T-cell (primary cell): Measurements from ENCODE around the gene CTCFL. TPM values are rescaled to one million over a fixed set of nuclear protein-coding genes. Genes with fewer than 3 reads are reported as not detected.

Experiments
- ATAC-seq, 4 experiments: fragments of 200-7000 bp in 3 of 4; fragments of 150-1000 bp in 1 of 4; cut with Tn5 transposase; replicated peaks in 1 of 4; 1 replicate in 3 of 4; 2 replicates in 1 of 4; pipeline ENCODE4 v1.10.0; 2021; ENCODE audit warnings: moderate library complexity in 3 of 4, mild to moderate bottlenecking in 2 of 4, moderate number of reproducible peaks in 1 of 4
- CTCF ChIA-PET, 2 donors: fragments of 300-600 bp; sonication (Branson Sonifier 250); formaldehyde crosslinking; loops; one replicate each; lab custom pipeline; 2022; ENCODE audit warnings: antibody characterized with exemption in 2 of 2; lab: Charles Lee
- POLR2A ChIA-PET, 2 donors: fragments of 300-600 bp; sonication (Branson Sonifier 250); formaldehyde crosslinking; loops; one replicate each; lab custom pipeline; 2022; ENCODE audit warnings: antibody characterized with exemption in 2 of 2; lab: Charles Lee
- DNase-seq, 35 experiments: peaks; one replicate each; pipeline versions ENCODE4 v3.0.0 to v3.0.0-alpha.2; 2013 to 2023
- H3K27ac ChIP-seq: one replicate; pipeline ENCODE4 v1.5.1; 2013; ENCODE audit warnings: low read length
- H3K27me3 ChIP-seq, 2 experiments: replicated peaks in 1 of 2; 1 replicate in 1 of 2; 2 replicates in 1 of 2; pipeline versions ENCODE4 v1.6.1 to v1.7.0; 2013; ENCODE audit warnings: low read length in 1 of 2, mixed read lengths in 1 of 2; ENCODE audit not compliant: control insufficient read depth in 2 of 2, insufficient read depth in 2 of 2; ENCODE audit errors: extremely low read depth in 1 of 2
- H3K36me3 ChIP-seq, 2 donors: 1 replicate in 1 of 2; 2 replicates in 1 of 2; pipeline versions ENCODE4 v1.6.1 to v1.7.0; 2013; ENCODE audit warnings: low read length in 1 of 2; ENCODE audit not compliant: control insufficient read depth in 2 of 2, insufficient read depth in 1 of 2; ENCODE audit errors: extremely low read depth in 1 of 2
- H3K4me1 ChIP-seq, 2 experiments: 1 replicate in 1 of 2; 2 replicates in 1 of 2; pipeline versions ENCODE4 v1.6.1 to v1.7.0; 2013; ENCODE audit warnings: low read length in 2 of 2, mixed read lengths in 1 of 2; ENCODE audit not compliant: insufficient read depth in 2 of 2, control insufficient read depth in 1 of 2; ENCODE audit errors: extremely low read depth in 1 of 2
- H3K4me3 ChIP-seq, 2 donors: 1 replicate in 1 of 2; 2 replicates in 1 of 2; pipeline versions ENCODE4 v1.5.1 to v1.7.0; 2013; ENCODE audit warnings: mild to moderate bottlenecking in 2 of 2, low read length in 1 of 2, moderate library complexity in 1 of 2; ENCODE audit not compliant: control insufficient read depth in 1 of 2; ENCODE audit errors: extremely low read depth in 1 of 2
- H3K9me3 ChIP-seq: 2 replicates; pipeline ENCODE4 v1.7.0; 2013
- H3K27ac Mint-ChIP-seq, 2 donors: one replicate each; pipeline ENCODE4 v1.8.0; 2020 to 2021; ENCODE audit warnings: mild to moderate bottlenecking in 2 of 2, mixed read lengths in 2 of 2
- H3K27me3 Mint-ChIP-seq, 2 donors: one replicate each; pipeline ENCODE4 v1.8.0; 2021 to 2022; ENCODE audit warnings: mixed read lengths in 2 of 2
- H3K36me3 Mint-ChIP-seq: one replicate; pipeline ENCODE4 v1.8.0; 2021; ENCODE audit warnings: mixed read lengths
- H3K4me1 Mint-ChIP-seq, 3 donors: one replicate each; pipeline ENCODE4 v1.8.0; 2020 to 2022; ENCODE audit warnings: mixed read lengths in 3 of 3, mild to moderate bottlenecking in 1 of 3
- H3K4me3 Mint-ChIP-seq, 3 donors: one replicate each; pipeline ENCODE4 v1.8.0; 2020 to 2022; ENCODE audit warnings: mild to moderate bottlenecking in 3 of 3, mixed read lengths in 3 of 3, moderate library complexity in 3 of 3
- H3K9me3 Mint-ChIP-seq, 3 donors: one replicate each; pipeline ENCODE4 v1.8.0; 2020 to 2022; ENCODE audit warnings: mixed read lengths in 3 of 3
- WGBS: methylation state at CpG from one replicate; pipeline ENCODE4 v1.1.5; 2013; ENCODE audit warnings: missing lambda C conversion rate; ENCODE audit not compliant: insufficient coverage; 5-methylcytosine and 5-hydroxymethylcytosine counted together
- total RNA-seq, 35 experiments: library from RNA in 6 of 35; stranded (reverse) in 6 of 35; fragments of 120-200 nt in 1 of 35; gene quantifications; one replicate each; pipeline versions ENCODE4 v1.2.1 to v1.2.4 and lab custom pipeline; 2013 to 2026

Gene CTCFL
- total RNA-seq, 5 donors from 2014 or later (not counting 1 experiment from before 2014, with no cell fraction given), result 0.15 to 0.25 TPM; not detected in 3

DNA sequence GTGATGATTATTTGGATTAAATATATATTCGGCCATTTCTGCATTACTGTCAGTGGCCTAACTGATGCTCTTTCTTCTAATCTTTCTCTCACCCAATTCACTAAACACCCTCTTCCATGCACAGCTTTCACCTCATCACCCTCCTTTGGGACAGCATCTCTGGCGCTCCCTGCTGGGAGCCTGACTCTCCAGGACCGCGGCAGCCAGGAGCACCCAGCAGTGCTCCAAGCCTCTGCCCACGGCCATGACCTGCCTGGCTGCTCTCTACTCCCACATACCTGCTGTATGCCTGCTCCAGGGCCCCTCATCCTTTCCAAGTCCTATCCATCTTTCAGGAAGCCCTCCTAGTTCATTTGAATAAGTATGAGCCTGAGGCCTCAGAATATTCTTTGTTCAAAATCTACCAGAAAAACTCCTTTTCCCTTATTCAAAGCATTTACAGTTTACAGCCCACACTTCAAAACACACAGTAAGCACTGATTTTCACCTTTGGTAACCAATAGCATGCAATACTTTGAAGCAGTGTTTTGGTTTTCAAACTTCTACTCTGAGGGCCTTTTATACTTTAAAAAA, 15.2 kb downstream of the CTCFL start:
- Histone ChIP-seq H3K36me3 (no peaks in the 10 kb centered on the region), H3K27me3 (peaks cover 4 to 9% of the 10 kb centered on the region in 2 experiments), H3K27ac (no peak overlapping the region), H3K4me1 (no peaks in the 10 kb centered on the region), H3K9me3 (no peaks in the 10 kb centered on the region), H3K4me3 (no peak overlapping the region)
- ATAC-seq (no peak), DNase-seq (no peak)
- ChIA-PET POLR2A (interaction anchor here in 1 of 2 donors (0.6 kb wide), 1 partner anchor 1429 kb away, joined by 5 read pairs; no protein-coding TSS in a partner anchor), CTCF (interaction anchor here in 1 of 2 donors (0.7 kb wide), 1 partner anchor 14 kb away, joined by 3 read pairs; no protein-coding TSS in a partner anchor)
- Mint-ChIP-seq H3K9me3 (no peaks in the 10 kb centered on the region), H3K27me3 (peaks cover 29 to 31% of the 10 kb centered on the region in 2 donors), H3K4me3 (no peak overlapping the region), H3K36me3 (no peaks in the 10 kb centered on the region), H3K4me1 (no peaks in the 10 kb centered on the region), H3K27ac (no peak overlapping the region)
- WGBS, result 58% methylated on average over 4 of the region's 5 CpGs

- peaks cover 4 to 7% of the 10 kb centered on the region in 2 experiments for H3K27me3 ChIP-seq
- peaks cover 24 to 30% of the 10 kb centered on the region in 2 donors for H3K27me3 Mint-ChIP-seq
- H3K4me1 Mint-ChIP-seq, result no peaks in the 10 kb centered on the region
- H3K36me3 Mint-ChIP-seq, result no peaks in the 10 kb centered on the region
- no peaks in the 10 kb centered on the region for H3K9me3 ChIP-seq
- no peak overlapping the region for H3K4me3 Mint-ChIP-seq
- DNase-seq, result no peak
- no peaks in the 10 kb centered on the region for H3K36me3 ChIP-seq
- 40% methylated on average over 1 of the region's 5 CpGs for WGBS
- no peak overlapping the region for H3K4me3 ChIP-seq
- POLR2A ChIA-PET, result no interaction called here
- H3K27ac Mint-ChIP-seq, result no peak overlapping the region
- H3K27ac ChIP-seq, result no peak overlapping the region
- no peak for ATAC-seq
- CTCF ChIA-PET, result no interaction called here
- H3K9me3 Mint-ChIP-seq, result no peaks in the 10 kb centered on the region
- no peaks in the 10 kb centered on the region for H3K4me1 ChIP-seq
Observed at GRCh38 chr20:57508831-57509230, 16.1 kb downstream of the CTCFL start.

GRCh38 chr20:57508381-57508780, 16.6 kb downstream of the CTCFL start:
- DNase-seq (no peak), ATAC-seq (no peak)
- ChIA-PET CTCF (no interaction called here), POLR2A (interaction anchor here in 1 of 2 donors (0.6 kb wide), 1 partner anchor 913 kb away, joined by 3 read pairs; no protein-coding TSS in a partner anchor)
- H3K4me1 Mint-ChIP-seq, result no peaks in the 10 kb centered on the region
- H3K27me3 Mint-ChIP-seq, result peaks cover 28 to 32% of the 10 kb centered on the region in 2 donors
- 100% methylated on average over 1 of the region's 8 CpGs for WGBS
- no peaks in the 10 kb centered on the region for H3K36me3 ChIP-seq
- no peak overlapping the region for H3K27ac ChIP-seq
- no peaks in the 10 kb centered on the region for H3K36me3 Mint-ChIP-seq
- H3K4me3 Mint-ChIP-seq, result no peak overlapping the region
- H3K9me3 Mint-ChIP-seq, result no peaks in the 10 kb centered on the region
- H3K27ac Mint-ChIP-seq, result no peak overlapping the region
- peaks cover 4 to 12% of the 10 kb centered on the region in 2 experiments for H3K27me3 ChIP-seq
- no peak overlapping the region for H3K4me3 ChIP-seq
- no peaks in the 10 kb centered on the region for H3K4me1 ChIP-seq
- no peaks in the 10 kb centered on the region for H3K9me3 ChIP-seq

- Histone ChIP-seq H3K4me3 (no peak overlapping the region), H3K27me3 (peaks cover 4 to 21% of the 10 kb centered on the region in 2 experiments), H3K4me1 (no peaks in the 10 kb centered on the region), H3K27ac (no peak overlapping the region), H3K9me3 (no peaks in the 10 kb centered on the region), H3K36me3 (no peaks in the 10 kb centered on the region)
- ATAC-seq (no peak), DNase-seq (no peak)
- Mint-ChIP-seq H3K27ac (no peak overlapping the region), H3K4me1 (no peaks in the 10 kb centered on the region), H3K9me3 (no peaks in the 10 kb centered on the region), H3K27me3 (peaks cover 34 to 38% of the 10 kb centered on the region in 2 donors), H3K36me3 (no peaks in the 10 kb centered on the region), H3K4me3 (no peak overlapping the region)
- ChIA-PET POLR2A (no interaction called here), CTCF (interaction anchor here in 1 of 2 donors (0.7 kb wide), 1 partner anchor 73 kb away, joined by 3 read pairs; no protein-coding TSS in a partner anchor)
- 94% methylated on average over 4 of the region's 6 CpGs for WGBS
Observed at GRCh38 chr20:57507477-57507876, 17.5 kb downstream of the CTCFL start.

DNA sequence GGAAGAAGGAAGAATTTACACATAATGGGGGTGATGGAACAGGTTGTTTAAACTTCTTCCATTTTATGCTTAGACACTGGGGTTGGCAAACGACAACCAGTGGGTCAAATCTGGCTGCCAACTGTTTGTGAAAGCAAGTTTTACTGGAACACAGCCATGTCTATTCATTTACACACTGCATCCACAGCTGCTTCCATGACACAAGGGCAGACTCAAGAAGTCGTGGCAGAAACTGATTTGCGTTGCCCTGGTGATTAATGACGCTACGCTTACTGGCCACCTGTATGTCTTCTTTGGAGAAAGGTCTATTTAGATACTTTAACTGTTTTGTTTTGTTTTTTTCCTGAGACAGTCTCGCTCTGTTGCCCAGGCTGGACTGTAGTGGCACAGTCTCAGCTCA, 19.0 kb downstream of the CTCFL start:
- Mint-ChIP-seq H3K36me3 (no peaks in the 10 kb centered on the region), H3K27ac (no peak overlapping the region), H3K4me1 (no peaks in the 10 kb centered on the region), H3K27me3 (peaks cover 44 to 48% of the 10 kb centered on the region in 2 donors), H3K4me3 (no peak overlapping the region), H3K9me3 (no peaks in the 10 kb centered on the region)
- 13% methylated on average over 1 of the region's 6 CpGs for WGBS
- ChIA-PET POLR2A (no interaction called here), CTCF (interaction anchor here (0.5 to 0.6 kb wide), 3 partner anchors 91 to 1106 kb away, joined by 3 to 5 read pairs (median 3); no protein-coding TSS in a partner anchor)
- Histone ChIP-seq H3K36me3 (no peaks in the 10 kb centered on the region), H3K27me3 (peaks cover 6 to 33% of the 10 kb centered on the region in 2 experiments), H3K4me3 (no peak overlapping the region), H3K27ac (no peak overlapping the region), H3K9me3 (no peaks in the 10 kb centered on the region), H3K4me1 (no peaks in the 10 kb centered on the region)
- ATAC-seq (no peak), DNase-seq (no peak)

DNA sequence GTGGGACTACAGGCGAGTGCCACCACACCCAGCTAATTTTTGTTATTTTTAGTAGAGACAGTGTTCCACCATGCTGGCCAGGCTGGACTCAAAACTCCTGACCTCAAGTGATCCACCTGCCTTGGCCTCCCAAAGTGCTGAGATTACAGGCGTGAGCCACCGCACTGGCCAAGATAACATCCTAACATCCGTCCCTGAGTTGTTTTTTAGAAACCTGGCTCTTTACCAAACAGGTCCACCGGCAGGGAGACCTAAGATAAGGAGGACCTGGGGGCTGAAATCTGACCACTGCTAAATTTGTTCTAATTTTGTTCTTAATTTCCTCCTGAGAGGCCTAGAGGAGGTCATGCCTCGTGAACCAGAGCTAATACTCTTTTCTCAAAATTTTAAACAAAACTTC, 20.5 kb downstream of the CTCFL start:
- no peaks in the 10 kb centered on the region for H3K9me3 Mint-ChIP-seq
- no peaks in the 10 kb centered on the region for H3K4me1 Mint-ChIP-seq
- POLR2A ChIA-PET, result no interaction called here
- Histone ChIP-seq H3K27ac (no peak overlapping the region), H3K27me3 (peaks cover 6 to 40% of the 10 kb centered on the region in 2 experiments), H3K4me3 (no peak overlapping the region), H3K36me3 (no peaks in the 10 kb centered on the region), H3K4me1 (no peaks in the 10 kb centered on the region), H3K9me3 (no peaks in the 10 kb centered on the region)
- DNase-seq, result no peak
- CTCF ChIA-PET, result no interaction called here
- H3K4me3 Mint-ChIP-seq, result no peak overlapping the region
- no peak for ATAC-seq
- no peak overlapping the region for H3K27ac Mint-ChIP-seq
- H3K36me3 Mint-ChIP-seq, result no peaks in the 10 kb centered on the region
- 90% methylated on average over 5 of the region's 6 CpGs for whole genome bisulfite sequencing
- peaks cover 41 to 44% of the 10 kb centered on the region in 2 donors for H3K27me3 Mint-ChIP-seq
